Measurements from ENCODE around the gene BUD31. TPM values are rescaled to one million over a fixed set of nuclear protein-coding genes. Genes with fewer than 3 reads are reported as not detected.

BUD31 gene
- total and polyA plus RNA-seq, 2 of the 8 experiments (the other 6 are each of a cell fraction or from before 2014, with no cell fraction given): 46.7 to 114 TPM

GRCh38 chr7:99420986-99421385, 12.2 kb downstream of the BUD31 start:
- H3K79me1 ChIP-seq (ENCODE audit: low read depth, low read length): no peaks in the 10 kb centered on the region; the same call in none of the 2 replicates
- no peak overlapping the region for H4K91ac ChIP-seq (replicated peaks; ENCODE audit: insufficient read length, low read length)
- no peak overlapping the region for H2AFZ ChIP-seq (ENCODE audit: low read length)
- ChIA-PET POLR2A (ENCODE audit: partially characterized antibody) (interaction anchor here (0.6 to 5.1 kb wide), 12 partner anchors 9 to 968 kb away, joined by 3 to 32 read pairs (median 7); partner anchors contain the start of genes BUD31, CPSF4, PDAP1 and PTCD1), CTCF (ENCODE audit: partially characterized antibody) (interaction anchor here (0.7 to 2.3 kb wide), 3 partner anchors 12 to 266 kb away, joined by 3 to 8 read pairs (median 4); partner anchors contain the start of genes BUD31 and PDAP1)
- no peaks in the 10 kb centered on the region for H3K79me2 ChIP-seq (ENCODE audit: control insufficient read depth in 1 of 2, insufficient read depth in 2 of 2, low read length in 2 of 2)
- no peak overlapping the region for H3K4me3 ChIP-seq (ENCODE audit: extremely low read depth in 1 of 4, insufficient read depth in 2 of 4, low read depth in 3 of 4, low read length in 4 of 4)
- no peak overlapping the region for H4K5ac ChIP-seq (ENCODE audit: insufficient read length, low read depth, low read length)
- no peak overlapping the region for H2BK5ac ChIP-seq (ENCODE audit: low read depth, low read length)
- DNase-seq (ENCODE audit: low read depth in 1 of 2, low spot score in 2 of 2) (no peak), FAIRE-seq (no peak)
- no peaks in the 10 kb centered on the region for H3K9me3 ChIP-seq (ENCODE audit: insufficient read depth in 2 of 2, low read depth in 1 of 2, low read length in 1 of 2)
- H3K27ac ChIP-seq (ENCODE audit: low read depth, low read length): no peak overlapping the region
- H3K27me3 ChIP-seq (replicated peaks in 1 of 4; ENCODE audit: control insufficient read depth in 3 of 4, extremely low read depth in 1 of 4, insufficient read depth in 3 of 4, low read length in 3 of 4): no peaks in the 10 kb centered on the region; a peak in 1 of 7 replicates
- H3K4ac ChIP-seq (replicated peaks; ENCODE audit: insufficient read length, low read depth, low read length): no peak overlapping the region
- H3K9ac ChIP-seq (replicated peaks in 1 of 4; ENCODE audit: extremely low read depth in 1 of 4, low read depth in 3 of 4, low read length in 3 of 4): no peak overlapping the region
- WGBS, 2 experiments (ENCODE audit: extremely low coverage in 1 of 2, insufficient coverage in 1 of 2, insufficient read length in 1 of 2, insufficient replicate concordance in 2 of 2, low coverage in 1 of 2, low lambda C conversion rate in 2 of 2, missing lambda C conversion rate in 1 of 2): 92% methylated on average over 7 of the region's 7 CpGs; no CpG with 5 or more reads in 1 of the 2 experiments
- no peak overlapping the region for H3K23ac ChIP-seq (ENCODE audit: insufficient read length)
- H3K36me3 ChIP-seq (ENCODE audit: control insufficient read depth in 2 of 4, insufficient read depth in 4 of 4, low read length in 3 of 4): peaks cover 28 to 78% (median 59%) of the 10 kb centered on the region in 4 experiments
- no peak overlapping the region for H3K14ac ChIP-seq (ENCODE audit: insufficient read length)
- no peaks in the 10 kb centered on the region for H3K23me2 ChIP-seq (ENCODE audit: low read depth, low read length)
- no peak overlapping the region for H2BK20ac ChIP-seq (ENCODE audit: low read length)
- H2AK5ac ChIP-seq (ENCODE audit: low read depth, low read length): no peak overlapping the region
- peaks cover 3 to 19% of the 10 kb centered on the region in 2 experiments for H4K20me1 ChIP-seq (replicated peaks in 1 of 2; ENCODE audit: control insufficient read depth in 1 of 2, insufficient read depth in 2 of 2, low read length in 2 of 2)
- no peak overlapping the region for H2BK12ac ChIP-seq (ENCODE audit: low read depth, low read length)
- no peak overlapping the region for H2BK15ac ChIP-seq (ENCODE audit: low read length)
- no peaks in the 10 kb centered on the region; a peak in 1 of 7 replicates for H3K4me1 ChIP-seq (replicated peaks in 1 of 4; ENCODE audit: control insufficient read depth in 3 of 4, insufficient read depth in 4 of 4, low read length in 3 of 4)
- no peak overlapping the region for H4K8ac ChIP-seq (ENCODE audit: extremely low read depth, insufficient read depth, low read length)
- no peak overlapping the region for H2BK120ac ChIP-seq (replicated peaks; ENCODE audit: low read depth, low read length)
- no peak overlapping the region for H3K18ac ChIP-seq (ENCODE audit: extremely low read depth, low read length)
- H3K56ac ChIP-seq (replicated peaks; ENCODE audit: insufficient read length, low read depth, low read length): no peak overlapping the region
- TF ChIP-seq BACH1 (IDR thresholded peaks at IDR 0.05; ENCODE audit: low read length) (no peak), CTBP2 (IDR thresholded peaks at IDR 0.05; ENCODE audit: borderline replicate concordance, insufficient read depth, insufficient read length, low read length) (no peak), EGR1 (IDR thresholded peaks at IDR 0.05; ENCODE audit: borderline replicate concordance, low read depth, low read length) (no peak), NRF1 (IDR thresholded peaks at IDR 0.05; ENCODE audit: low read depth, low read length) (no peak), EZH2 (IDR thresholded peaks at IDR 0.05; ENCODE audit: low read depth, low read length, severe bottlenecking) (no peak), PHF8 (conservative IDR thresholded peaks at IDR 0.05; ENCODE audit: low read depth, low read length) (no peak), KDM5A (IDR thresholded peaks at IDR 0.05; ENCODE audit: low read length) (no peak)
- H3K4me2 ChIP-seq (ENCODE audit: insufficient read depth in 1 of 2, low read depth in 2 of 2, low read length in 2 of 2): no peak overlapping the region
